Erythroblast (primary cell): ENCODE data around the gene RNU1-1.
"Not testable (repeated sequence)": the region's sequence is repeated elsewhere in the genome, so short reads cannot be mapped to it uniquely, and the experiment has no call there.

Experiments
- GATA1 ChIP-seq: IDR thresholded peaks from 2 replicates; pipeline ENCODE4 v1.6.1; 2011; ENCODE audit warnings: low read depth, mild to moderate bottlenecking, control low read depth, low read length, moderate library complexity
- POLR2A ChIP-seq: IDR thresholded peaks from 2 replicates; pipeline ENCODE4 v1.6.1; 2011; ENCODE audit warnings: mild to moderate bottlenecking, low read length

GRCh38 chr1:16487011-16487410 lies 27.1 kb downstream of the RNU1-1 start:
- TF ChIP-seq POLR2A, GATA1: not testable (repeated sequence)
